Esophagus muscularis mucosa (tissue), 3 donors: Measurements from ENCODE around the gene OBSCN.

Experiments used
- CTCF ChIP-seq, 3 experiments: fragments of 200-600 bp in 2 of 3; fragments of 450-650 bp in 1 of 3; sonication (generic) in 2 of 3; IDR thresholded peaks; one replicate each; pipeline ENCODE4 v1.5.1; 2017 to 2019; ENCODE audit warnings: antibody characterized with exemption in 3 of 3, mild to moderate bottlenecking in 2 of 3, moderate library complexity in 1 of 3
- POLR2A ChIP-seq: fragments of 450-650 bp; IDR thresholded peaks from one replicate; pipeline ENCODE4 v1.6.1; 2017; ENCODE audit warnings: antibody characterized with exemption, moderate library complexity, mild to moderate bottlenecking, low read depth
- POLR2AphosphoS5 ChIP-seq, 2 donors: sonication (generic); formaldehyde crosslinking; IDR thresholded peaks; one replicate each; pipeline ENCODE4 v1.6.1; 2017; ENCODE audit warnings: antibody characterized with exemption in 2 of 2

GRCh38 chr1:228297242-228297641 lies 89.4 kb downstream of the OBSCN start:
- no peak for TF ChIP-seq CTCF (IDR thresholded peaks at IDR 0.05)
- no peak for TF ChIP-seq POLR2A
- TF ChIP-seq POLR2AphosphoS5 (IDR thresholded peaks at IDR 0.05), result no peak
